ENCODE results near the gene LATS1.

DNA sequence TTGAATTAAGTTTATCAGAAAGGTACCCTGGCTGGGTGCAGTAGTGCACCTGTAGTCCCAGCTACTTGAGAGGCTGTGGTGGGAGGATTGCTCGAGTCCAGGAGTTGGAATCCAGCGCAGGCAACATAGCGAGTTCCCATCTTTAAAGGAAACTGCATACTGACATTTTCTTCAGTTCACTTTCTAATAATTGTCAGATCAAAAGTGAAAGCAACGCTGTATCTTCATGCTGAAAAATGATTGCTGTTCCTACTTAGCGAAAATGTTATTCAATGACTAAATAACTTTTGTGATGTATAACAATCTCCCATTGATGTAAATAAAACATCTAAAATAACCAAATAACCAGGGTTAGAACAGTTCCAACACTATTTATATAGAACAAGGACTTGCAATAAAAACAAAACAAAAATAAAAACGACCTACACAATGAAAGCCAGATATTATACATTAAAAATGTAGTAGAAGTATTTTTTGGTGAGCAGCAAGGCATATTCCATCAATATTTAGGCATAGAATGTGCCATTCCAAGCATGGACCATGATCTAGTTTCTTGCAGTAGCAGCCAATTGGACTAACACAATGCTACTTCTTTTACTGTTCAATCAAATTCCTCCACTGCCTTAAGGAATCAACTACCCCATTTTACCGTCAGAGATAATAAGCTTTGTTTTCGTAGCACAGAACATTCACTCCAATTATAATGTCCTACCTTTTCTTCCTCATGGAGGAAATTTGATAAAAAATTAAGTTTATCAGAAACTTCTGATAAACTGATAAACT, 1.5 kb downstream of the LATS1 start:
- TF ChIP-seq CTCF (IDR thresholded peaks at IDR 0.05) (no peak), EP300 (IDR thresholded peaks at IDR 0.05) (no peak)
